Stimulated activated naive CD8-positive, alpha-beta T cell treated with anti-CD3 and anti-CD28 coated beads, Interleukin-15, Interleukin-2, amounts not matched to agents 100 ng/mL and 50 ng/mL, for 24 hours (primary cell): ENCODE measurements around the gene HMG20A.
A peak's percentile ranks its signal among the peaks of the same experiment; 100 is the strongest.

ENCODE experiments used
- H3K27ac Mint-ChIP-seq: one replicate; pipeline ENCODE4 v1.8.0; 2021; ENCODE audit warnings: mild to moderate bottlenecking, mixed read lengths
- H3K27me3 Mint-ChIP-seq: one replicate; pipeline ENCODE4 v1.8.0; 2021; ENCODE audit warnings: mixed read lengths
- H3K36me3 Mint-ChIP-seq: one replicate; pipeline ENCODE4 v1.8.0; 2021; ENCODE audit warnings: low read depth, mixed read lengths
- H3K4me1 Mint-ChIP-seq: one replicate; pipeline ENCODE4 v1.8.0; 2021; ENCODE audit warnings: low read depth, mixed read lengths
- H3K4me3 Mint-ChIP-seq: one replicate; pipeline ENCODE4 v1.8.0; 2021; ENCODE audit warnings: mild to moderate bottlenecking, mixed read lengths
- H3K9me3 Mint-ChIP-seq: one replicate; pipeline ENCODE4 v1.8.0; 2021; ENCODE audit warnings: mixed read lengths

HMG20A gene

GRCh38 chr15:77503764-77504163 lies 83.1 kb downstream of the HMG20A start:
- Mint-ChIP-seq H3K27me3 (no peaks in the 10 kb centered on the region), H3K9me3 (no peaks in the 10 kb centered on the region), H3K36me3 (no peaks in the 10 kb centered on the region), H3K4me1 (peaks cover 13% of the 10 kb centered on the region), H3K4me3 (no peak overlapping the region), H3K27ac (no peak overlapping the region)

DNA sequence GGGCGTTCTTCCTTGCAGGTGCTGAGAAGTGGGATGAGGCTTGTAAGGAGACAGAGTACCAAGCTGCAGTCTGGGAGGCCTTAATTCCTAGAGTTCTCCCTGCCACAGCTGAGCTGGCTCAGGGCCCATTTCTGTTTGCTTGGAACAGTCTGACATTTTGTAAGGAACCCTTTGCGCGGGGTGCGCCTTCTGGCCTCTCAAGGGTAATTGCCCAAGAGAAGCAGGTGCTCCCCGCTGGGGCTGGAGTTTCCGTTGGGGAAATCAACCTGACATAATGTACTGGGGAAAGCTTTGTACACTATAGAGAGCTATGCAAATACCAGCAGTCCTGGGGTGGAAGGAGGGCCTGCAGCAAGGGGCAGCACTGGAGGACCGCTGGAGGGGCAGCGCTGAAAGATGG lies 83.6 kb downstream of the HMG20A start:
- Mint-ChIP-seq H3K4me3 (no peak overlapping the region), H3K27ac (no peak overlapping the region), H3K4me1 (peaks cover 18% of the 10 kb centered on the region), H3K36me3 (no peaks in the 10 kb centered on the region), H3K9me3 (no peaks in the 10 kb centered on the region), H3K27me3 (no peaks in the 10 kb centered on the region)

- H3K27me3 Mint-ChIP-seq = no peaks in the 10 kb centered on the region
- H3K27ac Mint-ChIP-seq = no peak overlapping the region
- peaks cover 18% of the 10 kb centered on the region for H3K4me1 Mint-ChIP-seq
- no peak overlapping the region for H3K4me3 Mint-ChIP-seq
- H3K36me3 Mint-ChIP-seq = no peaks in the 10 kb centered on the region
- H3K9me3 Mint-ChIP-seq = no peaks in the 10 kb centered on the region
These were observed 84.2 kb downstream of the HMG20A start for GRCh38 chr15:77504871-77505270.

DNA sequence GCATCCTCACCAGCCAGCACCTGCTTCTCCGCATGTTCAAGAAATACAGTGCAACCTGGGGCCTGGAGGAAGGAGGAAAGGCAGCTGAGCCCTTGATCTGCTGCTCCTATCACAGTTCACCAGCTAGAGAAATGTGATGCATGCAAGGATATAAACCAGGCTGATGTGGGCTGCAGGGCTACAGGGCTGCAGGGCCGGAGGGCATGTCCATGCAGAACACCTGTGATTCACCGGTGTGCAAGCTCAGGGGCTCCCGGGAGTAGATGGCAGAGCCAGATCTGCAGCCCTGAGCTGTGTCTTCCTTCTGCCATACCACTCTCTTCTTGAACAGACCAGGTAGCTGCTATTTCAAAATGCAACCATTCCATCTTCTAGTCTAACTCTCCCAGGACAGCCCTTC lies 84.9 kb downstream of the HMG20A start:
- Mint-ChIP-seq H3K9me3 (no peaks in the 10 kb centered on the region), H3K4me3 (no peak overlapping the region), H3K36me3 (no peaks in the 10 kb centered on the region), H3K27me3 (no peaks in the 10 kb centered on the region), H3K27ac (no peak overlapping the region), H3K4me1 (peaks cover 18% of the 10 kb centered on the region)

DNA sequence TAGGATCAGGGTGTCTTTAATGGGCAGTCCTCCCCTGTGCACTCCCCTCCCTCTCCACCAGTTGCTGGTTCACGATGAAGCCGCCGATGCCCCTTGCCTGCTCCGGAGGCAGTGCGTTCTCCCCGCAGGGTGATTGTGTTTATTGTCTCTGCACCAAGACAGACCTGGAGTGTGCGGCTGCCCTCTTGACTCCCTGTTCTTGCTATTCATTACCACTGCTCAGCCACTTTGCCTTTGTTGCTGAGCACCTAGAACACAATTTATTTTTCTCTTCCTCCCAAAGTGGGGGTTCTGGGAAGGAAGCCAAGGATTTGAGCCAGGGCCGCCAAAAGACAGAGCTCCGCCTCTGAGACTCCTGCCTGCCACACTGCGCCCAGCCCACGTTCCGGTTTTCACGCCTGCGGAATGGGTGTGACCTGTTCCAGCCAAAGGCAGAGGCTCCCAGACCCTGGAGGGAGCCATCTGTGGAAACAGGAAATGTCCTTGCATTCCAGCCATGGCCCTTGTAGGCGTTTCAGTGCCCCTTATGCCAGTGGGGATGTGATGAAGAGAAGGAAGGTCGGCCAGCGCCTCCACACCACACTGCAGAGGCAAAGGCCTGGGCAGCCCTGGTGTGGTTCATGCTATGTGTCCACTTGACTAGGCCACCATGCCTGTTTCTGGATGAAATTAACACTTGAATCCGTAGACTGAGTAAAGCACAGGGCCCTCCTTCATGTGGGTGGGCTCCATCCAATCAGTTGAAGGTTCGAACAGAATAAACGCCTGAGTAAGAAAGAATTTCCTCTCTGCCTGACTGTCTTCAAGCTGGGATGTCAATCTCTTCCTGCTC lies 85.8 kb downstream of the HMG20A start:
- H3K4me3 Mint-ChIP-seq = no peak overlapping the region
- H3K9me3 Mint-ChIP-seq = no peaks in the 10 kb centered on the region
- H3K36me3 Mint-ChIP-seq = no peaks in the 10 kb centered on the region
- H3K27ac Mint-ChIP-seq = no peak overlapping the region
- no peaks in the 10 kb centered on the region for H3K27me3 Mint-ChIP-seq
- peaks cover 18% of the 10 kb centered on the region for H3K4me1 Mint-ChIP-seq

DNA sequence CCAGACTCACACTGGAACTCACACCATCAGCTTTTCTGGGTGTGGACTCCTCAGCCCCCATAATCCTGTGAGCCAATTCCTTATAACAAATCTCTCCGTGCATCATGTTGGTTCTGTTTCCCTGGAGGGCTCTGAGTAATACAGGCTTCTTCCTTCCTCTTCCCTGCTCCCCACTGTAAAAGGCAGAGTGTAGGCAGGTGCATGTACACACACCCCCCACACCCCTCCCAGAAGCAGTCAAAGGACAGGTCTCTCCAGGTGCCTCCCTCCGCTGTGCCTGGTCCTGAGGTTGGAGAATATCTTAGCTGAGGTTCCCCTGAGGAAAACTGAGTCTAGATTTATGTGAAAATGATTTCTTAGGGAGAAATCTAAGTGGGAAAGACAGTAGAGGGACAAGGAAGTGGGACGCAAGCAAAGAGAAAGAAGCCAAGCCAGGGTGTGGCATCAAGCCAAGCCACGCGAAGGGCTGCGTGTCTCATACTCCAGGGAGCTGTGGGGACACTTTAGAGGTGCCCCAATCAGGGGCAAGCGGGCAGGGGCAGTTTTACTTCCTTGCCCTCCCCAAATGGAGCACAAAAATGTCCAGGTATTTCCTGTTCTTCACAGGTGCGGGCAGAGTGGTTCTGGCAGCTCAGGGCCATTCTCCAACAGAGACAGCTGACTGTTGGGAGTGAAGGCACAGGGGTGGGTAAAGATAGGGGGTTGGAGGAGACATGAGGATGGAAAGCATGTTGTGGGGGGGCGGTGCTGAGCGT lies 86.6 kb downstream of the HMG20A start:
- Mint-ChIP-seq H3K36me3 (no peaks in the 10 kb centered on the region), H3K27me3 (no peaks in the 10 kb centered on the region), H3K4me3 (no peak overlapping the region), H3K27ac (no peak overlapping the region), H3K9me3 (no peaks in the 10 kb centered on the region), H3K4me1 (peaks cover 18% of the 10 kb centered on the region)

GRCh38 chr15:77507911-77508310 lies 87.2 kb downstream of the HMG20A start:
- no peaks in the 10 kb centered on the region for H3K36me3 Mint-ChIP-seq

DNA sequence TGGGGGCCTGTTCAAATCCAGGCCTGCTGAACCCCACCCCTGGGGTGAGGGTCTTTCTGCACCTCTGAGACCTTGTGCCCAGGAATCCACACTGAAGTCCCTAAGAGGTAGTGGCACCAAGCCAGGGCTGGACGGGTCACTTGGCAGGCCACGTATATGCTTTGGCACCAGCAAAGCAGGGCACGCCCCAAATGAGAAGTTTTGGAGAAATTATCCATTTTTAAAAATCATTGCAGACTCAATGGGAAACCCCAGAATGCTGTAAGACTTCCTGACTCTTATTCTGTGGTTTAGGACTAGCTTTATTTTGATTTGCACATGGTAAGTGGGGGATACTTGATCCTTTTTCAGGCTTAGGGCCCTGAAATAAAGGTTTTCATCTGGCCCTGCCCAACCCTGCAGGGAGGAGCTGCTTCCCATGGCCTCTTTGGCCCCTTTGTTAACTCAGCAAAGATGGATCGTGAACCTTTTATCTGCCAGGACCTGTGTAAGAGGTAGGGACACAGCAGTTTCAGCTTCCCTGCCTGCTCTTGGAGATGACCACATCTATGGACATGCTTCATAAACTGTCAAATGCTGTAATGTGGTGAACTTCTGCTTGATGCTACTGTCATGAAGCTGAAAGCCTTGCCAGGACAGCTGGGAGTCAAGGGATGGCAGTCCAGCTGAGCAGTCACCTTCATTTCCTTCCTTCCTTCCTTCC lies 88.0 kb downstream of the HMG20A start:
- H3K4me3 Mint-ChIP-seq = no peak overlapping the region
- peak overlapping the region; percentile 33 for H3K27ac Mint-ChIP-seq

More at GRCh38 chr15:77507911-77508310, 87.2 kb downstream of the HMG20A start:
- Mint-ChIP-seq H3K27ac (no peak overlapping the region), H3K4me1 (peaks cover 18% of the 10 kb centered on the region), H3K9me3 (no peaks in the 10 kb centered on the region), H3K27me3 (no peaks in the 10 kb centered on the region), H3K4me3 (no peak overlapping the region)

GRCh38 chr15:77510066-77511057 lies 89.7 kb downstream of the HMG20A start:
- no peaks in the 10 kb centered on the region for H3K9me3 Mint-ChIP-seq
- no peaks in the 10 kb centered on the region for H3K27me3 Mint-ChIP-seq
- no peaks in the 10 kb centered on the region for H3K36me3 Mint-ChIP-seq
- H3K27ac Mint-ChIP-seq = no peak overlapping the region
- H3K4me1 Mint-ChIP-seq = peaks cover 18% of the 10 kb centered on the region
- no peak overlapping the region for H3K4me3 Mint-ChIP-seq

More for the DNA sequence above, 88.0 kb downstream of the HMG20A start:
- Mint-ChIP-seq H3K36me3 (no peaks in the 10 kb centered on the region), H3K4me1 (peaks cover 18% of the 10 kb centered on the region), H3K27me3 (no peaks in the 10 kb centered on the region), H3K9me3 (no peaks in the 10 kb centered on the region)

GRCh38 chr15:77511869-77512268 lies 91.2 kb downstream of the HMG20A start:
- H3K4me3 Mint-ChIP-seq = no peak overlapping the region
- no peak overlapping the region for H3K27ac Mint-ChIP-seq
- no peaks in the 10 kb centered on the region for H3K9me3 Mint-ChIP-seq
- no peaks in the 10 kb centered on the region for H3K36me3 Mint-ChIP-seq
- H3K4me1 Mint-ChIP-seq = peaks cover 18% of the 10 kb centered on the region
- no peaks in the 10 kb centered on the region for H3K27me3 Mint-ChIP-seq

DNA sequence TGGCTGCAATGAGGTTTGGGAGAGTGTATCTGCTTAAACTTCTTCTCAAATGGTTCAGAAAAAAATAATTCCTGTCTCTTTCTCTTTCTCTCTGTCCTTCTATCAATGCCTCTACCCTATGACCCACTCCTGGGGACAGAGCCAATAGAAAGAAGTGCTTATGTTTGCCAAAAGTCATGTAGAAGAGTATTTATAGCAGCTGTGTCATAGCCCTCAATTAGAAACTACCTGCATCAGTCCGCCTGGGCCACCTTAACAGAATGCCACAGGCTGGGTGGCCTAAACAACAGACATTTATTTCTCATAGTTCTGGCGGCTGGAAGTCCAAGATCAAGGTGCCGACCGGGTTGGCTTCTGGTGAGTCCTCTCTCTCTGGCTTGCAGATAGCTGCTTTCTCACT lies 92.5 kb downstream of the HMG20A start:
- Mint-ChIP-seq H3K4me1 (peaks cover 11% of the 10 kb centered on the region), H3K9me3 (no peaks in the 10 kb centered on the region), H3K4me3 (no peak overlapping the region), H3K27ac (no peak overlapping the region), H3K36me3 (no peaks in the 10 kb centered on the region), H3K27me3 (no peaks in the 10 kb centered on the region)

DNA sequence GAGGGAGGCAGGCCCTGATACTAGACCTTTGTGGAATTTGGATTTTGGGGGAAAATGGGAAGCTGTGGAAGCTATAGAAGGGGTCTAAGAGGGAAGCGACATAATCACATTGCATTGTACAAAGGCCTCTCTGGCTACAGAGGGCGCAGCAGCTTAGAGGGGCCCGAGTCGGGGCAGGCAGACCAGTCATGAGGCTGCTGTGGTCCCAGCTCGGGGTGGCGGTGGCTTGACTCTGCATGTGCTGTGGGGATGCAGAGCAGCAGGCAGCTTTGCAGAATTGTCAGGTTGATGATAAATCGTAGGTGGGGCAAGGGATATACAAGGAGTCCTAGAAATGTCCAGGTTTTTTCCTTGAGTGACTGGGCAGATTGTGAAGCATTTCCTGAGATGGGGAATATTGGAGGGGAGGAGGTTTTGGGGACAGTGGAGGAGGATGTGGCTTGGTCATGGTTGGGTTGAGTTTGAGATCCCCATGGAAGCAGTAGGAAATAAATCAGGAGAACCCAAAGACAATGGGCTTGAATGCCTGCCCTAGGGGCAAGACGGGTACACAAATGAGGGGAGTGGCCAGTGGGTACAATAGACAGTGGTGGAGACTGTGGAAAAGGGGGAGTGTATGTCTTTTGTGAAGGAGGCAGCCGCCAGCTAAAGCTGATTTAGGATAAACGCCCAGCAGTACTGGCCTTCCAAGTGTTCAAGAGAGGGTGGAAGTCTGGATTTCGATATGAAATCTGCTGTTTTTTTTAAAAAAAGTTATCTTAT lies 94.1 kb downstream of the HMG20A start:
- Mint-ChIP-seq H3K9me3 (no peaks in the 10 kb centered on the region), H3K27me3 (no peaks in the 10 kb centered on the region), H3K36me3 (no peaks in the 10 kb centered on the region), H3K4me1 (no peaks in the 10 kb centered on the region), H3K4me3 (no peak overlapping the region), H3K27ac (no peak overlapping the region)

DNA sequence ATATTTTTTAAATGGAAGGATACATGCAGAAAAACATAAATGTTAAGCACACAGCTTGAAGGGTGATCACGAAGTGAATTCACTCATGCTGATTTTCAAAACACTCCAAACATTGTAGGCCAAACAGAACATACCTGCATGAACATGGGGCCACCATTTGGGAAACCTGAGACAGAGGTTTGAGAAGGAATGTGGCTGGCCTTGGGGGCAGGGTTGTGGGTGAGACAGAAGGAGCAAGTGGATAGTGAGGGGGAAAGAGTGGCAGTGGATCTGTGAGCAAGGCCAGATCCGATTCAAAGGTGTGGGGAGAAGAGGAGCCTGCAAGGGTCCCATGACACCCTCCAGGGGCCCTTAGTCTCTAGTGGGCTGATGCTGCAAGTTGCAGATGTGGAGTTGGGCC lies 94.9 kb downstream of the HMG20A start:
- Mint-ChIP-seq H3K27ac (no peak overlapping the region), H3K4me3 (no peak overlapping the region), H3K4me1 (no peaks in the 10 kb centered on the region), H3K36me3 (no peaks in the 10 kb centered on the region), H3K9me3 (no peaks in the 10 kb centered on the region), H3K27me3 (no peaks in the 10 kb centered on the region)

DNA sequence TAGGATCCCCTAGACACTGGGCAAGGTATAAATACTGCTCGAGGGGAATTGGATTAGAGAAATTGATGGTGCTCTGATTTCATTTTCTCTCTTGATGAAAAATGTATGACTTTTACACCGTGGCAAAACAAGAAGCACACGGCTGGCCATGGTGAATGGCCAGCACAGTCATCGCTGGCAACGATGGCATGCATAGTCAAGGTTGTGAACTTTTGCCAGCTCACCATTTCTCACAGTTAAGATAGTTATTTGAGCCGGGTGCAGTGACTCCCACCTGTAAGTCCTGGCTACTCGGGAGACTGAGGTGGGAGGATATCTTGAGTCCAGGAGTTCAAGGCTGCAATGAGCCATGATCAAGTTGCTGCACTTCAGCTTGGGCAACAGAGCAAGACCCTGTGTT lies 95.4 kb downstream of the HMG20A start:
- H3K27me3 Mint-ChIP-seq = no peaks in the 10 kb centered on the region
- no peak overlapping the region for H3K4me3 Mint-ChIP-seq
- no peaks in the 10 kb centered on the region for H3K36me3 Mint-ChIP-seq
- no peaks in the 10 kb centered on the region for H3K4me1 Mint-ChIP-seq
- H3K27ac Mint-ChIP-seq = no peak overlapping the region
- no peaks in the 10 kb centered on the region for H3K9me3 Mint-ChIP-seq
